GM21737 (cell line): Measurements from ENCODE around the gene GLCE.

Source experiments
- ATAC-seq: cut with Tn5 transposase; IDR thresholded peaks from one replicate; pipeline ENCODE4 v1.9.1; 2021; ENCODE audit warnings: mild to moderate bottlenecking, moderate library complexity; ENCODE audit not compliant: unreplicated experiment

The GLCE gene

GRCh38 chr15:69314131-69314530 is 153.7 kb downstream of the GLCE start:
- ATAC-seq = no peak

- ATAC-seq = no peak
Observed at GRCh38 chr15:69314736-69315135, 154.3 kb downstream of the GLCE start.

GRCh38 chr15:69315402-69316110 is 155.1 kb downstream of the GLCE start:
- ATAC-seq = no peak

GRCh38 chr15:69316291-69316690 is 155.9 kb downstream of the GLCE start:
- ATAC-seq = no peak

GRCh38 chr15:69317392-69317841 is 157.0 kb downstream of the GLCE start:
- ATAC-seq = no peak

- ATAC-seq = no peak
Observed at GRCh38 chr15:69318033-69318432, 157.6 kb downstream of the GLCE start.

GRCh38 chr15:69319384-69320375 is 159.2 kb downstream of the GLCE start:
- no peak for ATAC-seq

GRCh38 chr15:69320977-69321554 is 160.6 kb downstream of the GLCE start:
- no peak for ATAC-seq
